Hepatocyte (in vitro differentiated cells): Measurements from ENCODE around the gene DUSP15. TPM values are rescaled to one million over a fixed set of nuclear protein-coding genes. Genes with fewer than 3 reads are reported as not detected.

Experiments
- DNase-seq: peaks from one replicate; pipeline ENCODE4 v3.0.0-alpha.2; 2016; ENCODE audit warnings: low spot score
- H2AFZ ChIP-seq: fragments of 200-600 bp; sonication (generic); 2 replicates; pipeline ENCODE4 v1.6.0; 2016; ENCODE audit warnings: antibody characterized with exemption, mild to moderate bottlenecking
- H3K27ac ChIP-seq: fragments of 200-600 bp; sonication (generic); 2 replicates; pipeline ENCODE4 v1.5.1; 2016; ENCODE audit warnings: mild to moderate bottlenecking
- H3K27me3 ChIP-seq: fragments of 200-600 bp; sonication (generic); 2 replicates; pipeline ENCODE4 v1.6.1; 2016
- H3K36me3 ChIP-seq: fragments of 200-600 bp; sonication (generic); replicated peaks from 2 replicates; pipeline ENCODE4 v1.5.1; 2016; ENCODE audit warnings: low read depth; ENCODE audit not compliant: insufficient read depth
- H3K4me1 ChIP-seq: fragments of 200-600 bp; sonication (generic); 2 replicates; pipeline ENCODE4 v1.5.1; 2016; ENCODE audit warnings: mild to moderate bottlenecking, moderate library complexity; ENCODE audit not compliant: insufficient read depth
- H3K4me2 ChIP-seq: fragments of 200-600 bp; sonication (generic); 2 replicates; pipeline ENCODE4 v1.6.0; 2016
- H3K4me3 ChIP-seq: fragments of 200-600 bp; sonication (generic); 2 replicates; pipeline ENCODE4 v1.5.1; 2016; ENCODE audit warnings: mild to moderate bottlenecking
- H3K79me2 ChIP-seq: fragments of 200-600 bp; sonication (generic); 2 replicates; pipeline ENCODE4 v1.6.0; 2017; ENCODE audit warnings: mild to moderate bottlenecking
- H3K9me2 ChIP-seq: fragments of 200-600 bp; sonication (generic); replicated peaks from 2 replicates; pipeline ENCODE4 v1.6.0; 2017; ENCODE audit warnings: mild to moderate bottlenecking; ENCODE audit not compliant: insufficient read depth
- H3K9me3 ChIP-seq: fragments of 200-600 bp; sonication (generic); 2 replicates; pipeline ENCODE4 v1.5.1; 2016; ENCODE audit warnings: low read depth, mild to moderate bottlenecking
- H4K20me1 ChIP-seq: fragments of 200-600 bp; sonication (generic); 2 replicates; pipeline ENCODE4 v1.6.0; 2016; ENCODE audit warnings: mild to moderate bottlenecking; ENCODE audit not compliant: insufficient read depth, poor library complexity, severe bottlenecking
- EZH2 ChIP-seq: fragments of 200-600 bp; sonication (generic); IDR thresholded peaks from 2 replicates; pipeline ENCODE4 v1.6.1; 2016; ENCODE audit warnings: antibody characterized with exemption, mild to moderate bottlenecking, borderline replicate concordance
- EZH2phosphoT487 ChIP-seq: fragments of 200-600 bp; sonication (generic); IDR thresholded peaks from one replicate; pipeline ENCODE4 v1.6.1; 2018; ENCODE audit warnings: antibody characterized with exemption, mild to moderate bottlenecking, low read depth, moderate library complexity; ENCODE audit not compliant: unreplicated experiment, severe bottlenecking
- WGBS: methylation state at CpG from one replicate; pipeline ENCODE4 v1.1.6; 2016; ENCODE audit warnings: low lambda C conversion rate; ENCODE audit errors: missing lambda C conversion rate; 5-methylcytosine and 5-hydroxymethylcytosine counted together
- polyA plus RNA-seq: library from polyadenylated mRNA; unstranded; fragments of >200 nt; fragmentation: Nextera tagmentation; extraction: Ambion mirVana; gene quantifications from 2 replicates; pipeline ENCODE4 v1.2.1, GENCODE V29; 2016
- total RNA-seq: library from RNA; depleted of rRNA; stranded (reverse); fragments of >200 nt; gene quantifications from 2 replicates; pipeline ENCODE4 v1.2.3, GENCODE V29; 2014
- TF ChIP-seq, protein P1 (sequence below): fragments of 200-600 bp; sonication (generic); IDR thresholded peaks from 2 replicates; pipeline ENCODE4 v1.5.1; 2016; ENCODE audit warnings: antibody characterized with exemption, mild to moderate bottlenecking; ENCODE audit not compliant: poor library complexity

DUSP15 gene
- total and polyA plus RNA-seq, 2 experiments from 2014 or later, result 10.2 to 23.0 TPM

GRCh38 chr20:31820228-31820627, 50.1 kb downstream of the DUSP15 start:
- Histone ChIP-seq H3K4me2 (no peak overlapping the region), H4K20me1 (no peaks in the 10 kb centered on the region), H3K4me1 (no peaks in the 10 kb centered on the region), H3K9me2 (no peaks in the 10 kb centered on the region), H2AFZ (no peak overlapping the region), H3K27me3 (no peaks in the 10 kb centered on the region), H3K27ac (no peak overlapping the region), H3K9me3 (no peaks in the 10 kb centered on the region), H3K36me3 (no peaks in the 10 kb centered on the region), H3K4me3 (no peak overlapping the region), H3K79me2 (no peaks in the 10 kb centered on the region)
- no peak for DNase-seq
- TF ChIP-seq EZH2 (no peak), EZH2phosphoT487 (no peak)
- TF ChIP-seq, protein P1, sequence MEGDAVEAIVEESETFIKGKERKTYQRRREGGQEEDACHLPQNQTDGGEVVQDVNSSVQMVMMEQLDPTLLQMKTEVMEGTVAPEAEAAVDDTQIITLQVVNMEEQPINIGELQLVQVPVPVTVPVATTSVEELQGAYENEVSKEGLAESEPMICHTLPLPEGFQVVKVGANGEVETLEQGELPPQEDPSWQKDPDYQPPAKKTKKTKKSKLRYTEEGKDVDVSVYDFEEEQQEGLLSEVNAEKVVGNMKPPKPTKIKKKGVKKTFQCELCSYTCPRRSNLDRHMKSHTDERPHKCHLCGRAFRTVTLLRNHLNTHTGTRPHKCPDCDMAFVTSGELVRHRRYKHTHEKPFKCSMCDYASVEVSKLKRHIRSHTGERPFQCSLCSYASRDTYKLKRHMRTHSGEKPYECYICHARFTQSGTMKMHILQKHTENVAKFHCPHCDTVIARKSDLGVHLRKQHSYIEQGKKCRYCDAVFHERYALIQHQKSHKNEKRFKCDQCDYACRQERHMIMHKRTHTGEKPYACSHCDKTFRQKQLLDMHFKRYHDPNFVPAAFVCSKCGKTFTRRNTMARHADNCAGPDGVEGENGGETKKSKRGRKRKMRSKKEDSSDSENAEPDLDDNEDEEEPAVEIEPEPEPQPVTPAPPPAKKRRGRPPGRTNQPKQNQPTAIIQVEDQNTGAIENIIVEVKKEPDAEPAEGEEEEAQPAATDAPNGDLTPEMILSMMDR, result no peak
- WGBS, result 76% methylated on average over 6 of the region's 6 CpGs

GRCh38 chr20:31819083-31819784, 51.1 kb downstream of the DUSP15 start, which contains the start of gene MYLK2:
TSS of gene MYLK2 (plus strand) at chr20:31819356. CDS start at chr20:31819581, 225 bp downstream.
- DNase-seq, result no peak
- H3K36me3 ChIP-seq, result no peaks in the 10 kb centered on the region
- no peak within 1 kb of the TSS for H3K27ac ChIP-seq
- no peak within 1 kb of the TSS for H2AFZ ChIP-seq
- no peak within 1 kb of the TSS for H3K4me3 ChIP-seq
- no peaks in the 10 kb centered on the region for H3K9me2 ChIP-seq
- H4K20me1 ChIP-seq, result no peaks in the 10 kb centered on the region
- TF ChIP-seq EZH2, result no peak
- TF ChIP-seq, protein P1, result no peak
- no peaks in the 10 kb centered on the region for H3K27me3 ChIP-seq
- 85% methylated on average over 14 of the region's 16 CpGs for WGBS
- H3K79me2 ChIP-seq, result no peaks in the 10 kb centered on the region
- no peaks in the 10 kb centered on the region for H3K9me3 ChIP-seq
- H3K4me2 ChIP-seq, result no peak within 1 kb of the TSS
- H3K4me1 ChIP-seq, result no peaks in the 10 kb centered on the region

GRCh38 chr20:31818376-31818908, 51.9 kb downstream of the DUSP15 start:
- no peak overlapping the region for H3K27ac ChIP-seq
- no peaks in the 10 kb centered on the region for H4K20me1 ChIP-seq
- H3K4me2 ChIP-seq, result no peak overlapping the region
- no peaks in the 10 kb centered on the region for H3K4me1 ChIP-seq
- no peak overlapping the region for H3K4me3 ChIP-seq
- WGBS, result 93% methylated on average over 8 of the region's 8 CpGs
- H2AFZ ChIP-seq, result no peak overlapping the region
- H3K36me3 ChIP-seq, result no peaks in the 10 kb centered on the region
- TF ChIP-seq EZH2phosphoT487 (no peak), EZH2 (no peak)
- TF ChIP-seq, protein P1, result no peak
- no peaks in the 10 kb centered on the region for H3K9me3 ChIP-seq
- H3K79me2 ChIP-seq, result no peaks in the 10 kb centered on the region
- no peak for DNase-seq
- no peaks in the 10 kb centered on the region for H3K9me2 ChIP-seq
- no peaks in the 10 kb centered on the region for H3K27me3 ChIP-seq
